Prostate gland (tissue), 2 donors: Measurements from ENCODE around the gene SEMA6B.

Source experiments
- POLR2AphosphoS5 ChIP-seq: sonication (generic); formaldehyde crosslinking; IDR thresholded peaks from one replicate; pipeline ENCODE4 v1.6.1; 2017; ENCODE audit warnings: antibody characterized with exemption
- TF ChIP-seq, protein P1 (sequence below), 4 experiments: fragments of 200-600 bp in 2 of 4; fragments of 450-650 bp in 2 of 4; sonication (generic) in 2 of 4; IDR thresholded peaks; 1 replicate in 3 of 4; 2 replicates in 1 of 4; pipeline ENCODE4 v1.5.1; 2016 to 2019; ENCODE audit warnings: antibody characterized with exemption in 4 of 4, mild to moderate bottlenecking in 2 of 4, moderate library complexity in 2 of 4

DNA sequence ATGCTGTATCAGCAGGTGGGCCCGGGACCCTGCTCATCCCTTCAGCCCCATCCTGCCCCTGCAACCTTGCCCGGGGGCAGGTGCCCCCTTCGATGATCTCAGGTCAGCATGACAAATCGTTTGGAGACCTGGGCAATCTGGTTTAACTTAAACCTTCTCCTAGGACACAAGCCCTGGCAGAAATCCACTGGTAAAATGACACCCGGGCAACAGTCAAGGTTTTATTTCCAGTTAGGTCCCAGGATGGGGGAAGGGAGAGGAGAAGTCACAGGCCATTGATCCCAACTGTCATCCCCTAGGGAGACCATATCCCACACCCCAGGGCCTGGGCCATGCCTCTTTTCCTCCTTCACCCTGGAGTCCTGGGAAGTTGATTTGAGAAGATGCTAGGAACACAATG is 22.7 kb downstream of the SEMA6B start:
- no peak for TF ChIP-seq POLR2AphosphoS5
- TF ChIP-seq, protein P1, sequence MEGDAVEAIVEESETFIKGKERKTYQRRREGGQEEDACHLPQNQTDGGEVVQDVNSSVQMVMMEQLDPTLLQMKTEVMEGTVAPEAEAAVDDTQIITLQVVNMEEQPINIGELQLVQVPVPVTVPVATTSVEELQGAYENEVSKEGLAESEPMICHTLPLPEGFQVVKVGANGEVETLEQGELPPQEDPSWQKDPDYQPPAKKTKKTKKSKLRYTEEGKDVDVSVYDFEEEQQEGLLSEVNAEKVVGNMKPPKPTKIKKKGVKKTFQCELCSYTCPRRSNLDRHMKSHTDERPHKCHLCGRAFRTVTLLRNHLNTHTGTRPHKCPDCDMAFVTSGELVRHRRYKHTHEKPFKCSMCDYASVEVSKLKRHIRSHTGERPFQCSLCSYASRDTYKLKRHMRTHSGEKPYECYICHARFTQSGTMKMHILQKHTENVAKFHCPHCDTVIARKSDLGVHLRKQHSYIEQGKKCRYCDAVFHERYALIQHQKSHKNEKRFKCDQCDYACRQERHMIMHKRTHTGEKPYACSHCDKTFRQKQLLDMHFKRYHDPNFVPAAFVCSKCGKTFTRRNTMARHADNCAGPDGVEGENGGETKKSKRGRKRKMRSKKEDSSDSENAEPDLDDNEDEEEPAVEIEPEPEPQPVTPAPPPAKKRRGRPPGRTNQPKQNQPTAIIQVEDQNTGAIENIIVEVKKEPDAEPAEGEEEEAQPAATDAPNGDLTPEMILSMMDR (IDR thresholded peaks at IDR 0.05) = no peak
